GM12878 (cell line): ENCODE measurements around the gene KIAA1328. TPM values are rescaled to one million over a fixed set of nuclear protein-coding genes. Genes with fewer than 3 reads are reported as not detected.

Experiments used
- ATF7 ChIP-seq: fragments of 450-650 bp; IDR thresholded peaks from 2 replicates; pipeline ENCODE4 v1.6.1; 2016; ENCODE audit warnings: low read depth, mild to moderate bottlenecking
- MYB ChIP-seq: fragments of 150-350 bp; IDR thresholded peaks from 2 replicates; pipeline ENCODE4 v1.6.1; 2014; ENCODE audit warnings: mild to moderate bottlenecking, low read depth, low read length, borderline replicate concordance
- RAD21 ChIP-seq: IDR thresholded peaks from 2 replicates; pipeline ENCODE4 v1.6.1; 2011; ENCODE audit warnings: mild to moderate bottlenecking, low read depth, low read length, moderate library complexity; ENCODE audit not compliant: insufficient read depth
- STAT1 ChIP-seq: fragments of 450-650 bp; conservative IDR thresholded peaks from 2 replicates; pipeline ENCODE4 v1.6.1; 2014; ENCODE audit warnings: antibody characterized with exemption, mild to moderate bottlenecking
- WRNIP1 ChIP-seq: IDR thresholded peaks from 2 replicates; pipeline ENCODE4 v1.6.1; 2011; ENCODE audit warnings: low read depth, low read length, improper control_type of control experiment, borderline replicate concordance
- ZNF687 ChIP-seq: fragments of 450-650 bp; IDR thresholded peaks from 2 replicates; pipeline ENCODE4 v1.6.1; 2017; ENCODE audit warnings: mild to moderate bottlenecking, moderate library complexity
- polyA plus RNA-seq, 11 experiments: library from polyadenylated mRNA; depleted of rRNA in 4 of 11; unstranded in 6 of 11; stranded (reverse) in 5 of 11; fragments of >200 nt; fragmentation: Nextera tagmentation in 4 of 11; fragmentation: Illumina TruSeq in 1 of 11; extraction: Ambion mirVana in 4 of 11; extraction: Trizol in 1 of 11; gene quantifications; 1 replicate in 1 of 11; 2 replicates in 10 of 11; pipeline versions ENCODE4 v1.2.1 to v1.2.3, GENCODE V29; 2011 to 2016; ENCODE audit warnings: inconsistent platforms in 2 of 11, missing spikeins in 2 of 11, low read depth in 1 of 11
- total RNA-seq, 4 experiments: library from RNA; depleted of rRNA in 3 of 4; stranded (reverse); fragments of >200 nt in 3 of 4; fragmentation: Illumina TruSeq in 1 of 4; extraction: Trizol in 1 of 4; gene quantifications; 2 replicates each; pipeline versions ENCODE4 v1.2.1 to v1.2.3, GENCODE V29; 2013 to 2021
- TF ChIP-seq, protein P1 (sequence below): fragments of 450-650 bp; formaldehyde crosslinking; IDR thresholded peaks from 2 replicates; pipeline ENCODE4 v1.4.0; 2022; ENCODE audit warnings: mild to moderate bottlenecking, moderate library complexity
- TF ChIP-seq, protein P2 (sequence below): fragments of 150-350 bp; IDR thresholded peaks from 2 replicates; pipeline ENCODE4 v1.6.1; 2016; ENCODE audit warnings: low read depth, low read length

Gene KIAA1328
- total and polyA plus RNA-seq, 10 of the 15 experiments (the other 5 are each of a cell fraction or from before 2014, with no cell fraction given), result 3.1 to 7.1 (median 4.6) TPM

GRCh38 chr18:36848609-36849008 lies 19.7 kb downstream of the KIAA1328 start (continued):
- TF ChIP-seq, protein P1, sequence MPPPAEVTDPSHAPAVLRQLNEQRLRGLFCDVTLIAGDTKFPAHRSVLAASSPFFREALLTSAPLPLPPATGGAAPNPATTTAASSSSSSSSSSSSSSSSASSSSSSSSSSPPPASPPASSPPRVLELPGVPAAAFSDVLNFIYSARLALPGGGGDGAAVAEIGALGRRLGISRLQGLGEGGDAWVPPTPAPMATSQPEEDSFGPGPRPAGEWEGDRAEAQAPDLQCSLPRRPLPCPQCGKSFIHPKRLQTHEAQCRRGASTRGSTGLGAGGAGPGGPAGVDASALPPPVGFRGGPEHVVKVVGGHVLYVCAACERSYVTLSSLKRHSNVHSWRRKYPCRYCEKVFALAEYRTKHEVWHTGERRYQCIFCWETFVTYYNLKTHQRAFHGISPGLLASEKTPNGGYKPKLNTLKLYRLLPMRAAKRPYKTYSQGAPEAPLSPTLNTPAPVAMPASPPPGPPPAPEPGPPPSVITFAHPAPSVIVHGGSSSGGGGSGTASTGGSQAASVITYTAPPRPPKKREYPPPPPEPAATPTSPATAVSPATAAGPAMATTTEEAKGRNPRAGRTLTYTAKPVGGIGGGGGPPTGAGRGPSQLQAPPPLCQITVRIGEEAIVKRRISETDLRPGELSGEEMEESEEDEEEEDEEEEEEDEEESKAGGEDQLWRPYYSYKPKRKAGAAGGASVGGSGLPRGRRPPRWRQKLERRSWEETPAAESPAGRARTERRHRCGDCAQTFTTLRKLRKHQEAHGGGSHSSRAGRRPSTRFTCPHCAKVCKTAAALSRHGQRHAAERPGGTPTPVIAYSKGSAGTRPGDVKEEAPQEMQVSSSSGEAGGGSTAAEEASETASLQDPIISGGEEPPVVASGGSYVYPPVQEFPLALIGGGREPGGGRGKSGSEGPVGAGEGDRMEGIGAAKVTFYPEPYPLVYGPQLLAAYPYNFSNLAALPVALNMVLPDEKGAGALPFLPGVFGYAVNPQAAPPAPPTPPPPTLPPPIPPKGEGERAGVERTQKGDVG (CRISPR knock-in tag), result no peak
- TF ChIP-seq, protein P2, sequence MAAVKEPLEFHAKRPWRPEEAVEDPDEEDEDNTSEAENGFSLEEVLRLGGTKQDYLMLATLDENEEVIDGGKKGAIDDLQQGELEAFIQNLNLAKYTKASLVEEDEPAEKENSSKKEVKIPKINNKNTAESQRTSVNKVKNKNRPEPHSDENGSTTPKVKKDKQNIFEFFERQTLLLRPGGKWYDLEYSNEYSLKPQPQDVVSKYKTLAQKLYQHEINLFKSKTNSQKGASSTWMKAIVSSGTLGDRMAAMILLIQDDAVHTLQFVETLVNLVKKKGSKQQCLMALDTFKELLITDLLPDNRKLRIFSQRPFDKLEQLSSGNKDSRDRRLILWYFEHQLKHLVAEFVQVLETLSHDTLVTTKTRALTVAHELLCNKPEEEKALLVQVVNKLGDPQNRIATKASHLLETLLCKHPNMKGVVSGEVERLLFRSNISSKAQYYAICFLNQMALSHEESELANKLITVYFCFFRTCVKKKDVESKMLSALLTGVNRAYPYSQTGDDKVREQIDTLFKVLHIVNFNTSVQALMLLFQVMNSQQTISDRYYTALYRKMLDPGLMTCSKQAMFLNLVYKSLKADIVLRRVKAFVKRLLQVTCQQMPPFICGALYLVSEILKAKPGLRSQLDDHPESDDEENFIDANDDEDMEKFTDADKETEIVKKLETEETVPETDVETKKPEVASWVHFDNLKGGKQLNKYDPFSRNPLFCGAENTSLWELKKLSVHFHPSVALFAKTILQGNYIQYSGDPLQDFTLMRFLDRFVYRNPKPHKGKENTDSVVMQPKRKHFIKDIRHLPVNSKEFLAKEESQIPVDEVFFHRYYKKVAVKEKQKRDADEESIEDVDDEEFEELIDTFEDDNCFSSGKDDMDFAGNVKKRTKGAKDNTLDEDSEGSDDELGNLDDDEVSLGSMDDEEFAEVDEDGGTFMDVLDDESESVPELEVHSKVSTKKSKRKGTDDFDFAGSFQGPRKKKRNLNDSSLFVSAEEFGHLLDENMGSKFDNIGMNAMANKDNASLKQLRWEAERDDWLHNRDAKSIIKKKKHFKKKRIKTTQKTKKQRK, result no peak
- TF ChIP-seq WRNIP1 (no peak), STAT1 (no peak), RAD21 (no peak), MYB (no peak), ZNF687 (no peak), ATF7 (no peak)
- TF ChIP-seq, all 136 proteins: peak for 0
